Bone marrow (tissue), 2 donors: Measurements from ENCODE around the gene GFRA4.

Experiments
- DNase-seq, 2 donors: peaks; one replicate each; lab custom pipeline; 2025; lab: John Stamatoyannopoulos, UW

The GFRA4 gene

GRCh38 chr20:3674447-3674846 is 11.2 kb upstream of the GFRA4 start:
- DNase-seq: no peak

GRCh38 chr20:3673221-3674070 is 10.2 kb upstream of the GFRA4 start:
- DNase-seq: no peak

- no peak for DNase-seq
Measured at GRCh38 chr20:3672547-3673171, 9.5 kb upstream of the GFRA4 start.

GRCh38 chr20:3671986-3672546 is 8.9 kb upstream of the GFRA4 start:
- DNase-seq: no peak

GRCh38 chr20:3670945-3671344 is 7.7 kb upstream of the GFRA4 start:
- DNase-seq: no peak

- DNase-seq: no peak
Measured at GRCh38 chr20:3670511-3670910, 7.3 kb upstream of the GFRA4 start.

- DNase-seq: no peak
Measured at GRCh38 chr20:3669710-3670367, 6.6 kb upstream of the GFRA4 start.

- no peak for DNase-seq
Measured at GRCh38 chr20:3667434-3668037, 4.3 kb upstream of the GFRA4 start.

GRCh38 chr20:3663858-3664257 is 659 bp upstream of the GFRA4 start:
- no peak for DNase-seq

- no peak for DNase-seq
Measured at GRCh38 chr20:3661814-3662665, 1.2 kb downstream of the GFRA4 start.

- DNase-seq: no peak
Measured at GRCh38 chr20:3661060-3661813, 2.0 kb downstream of the GFRA4 start.

- DNase-seq: no peak
Measured at GRCh38 chr20:3660262-3661059, 2.7 kb downstream of the GFRA4 start.

- no peak for DNase-seq
Measured at GRCh38 chr20:3659492-3660261, 3.5 kb downstream of the GFRA4 start.

GRCh38 chr20:3658716-3659491 is 4.3 kb downstream of the GFRA4 start:
- DNase-seq: no peak

GRCh38 chr20:3658019-3658715 is 5.0 kb downstream of the GFRA4 start:
- DNase-seq: no peak

- no peak for DNase-seq
Measured at GRCh38 chr20:3655131-3655405, 8.1 kb downstream of the GFRA4 start.

- no peak for DNase-seq
Measured at GRCh38 chr20:3654326-3655130, 8.7 kb downstream of the GFRA4 start.
